AG04449 (cell line): Measurements from ENCODE around the gene CACNB2.

Source experiments
- CTCF ChIA-PET: fragments of 350-600 bp; formaldehyde crosslinking; extraction: SDS; loops from one replicate; lab custom pipeline; 2021; ENCODE audit warnings: antibody characterized with exemption; lab: Yijun Ruan, JAX
- POLR2A ChIA-PET: fragments of 400-600, 350-600 bp; formaldehyde crosslinking; extraction: SDS; loops from one replicate; lab custom pipeline; 2020; ENCODE audit warnings: antibody characterized with exemption, inconsistent platforms; lab: Yijun Ruan, JAX
- DNase-seq: peaks from one replicate; pipeline ENCODE4 v3.0.0-alpha.2; 2010; ENCODE audit warnings: low read depth, low spot score
- H3K4me3 ChIP-seq: 2 replicates; pipeline ENCODE4 v1.5.1; 2011; ENCODE audit warnings: low read depth, mild to moderate bottlenecking, control low read depth, low read length
- CTCF ChIP-seq: IDR thresholded peaks from one replicate; pipeline ENCODE4 v1.5.1; 2011; ENCODE audit warnings: mild to moderate bottlenecking, moderate library complexity, low read length, control low read depth, inconsistent platforms; ENCODE audit not compliant: insufficient read depth; ENCODE audit errors: missing control alignments

The CACNB2 gene

GRCh38 chr10:18217577-18217976 is 77.4 kb downstream of the CACNB2 start:
- TF ChIP-seq CTCF = no peak
- ChIA-PET POLR2A (no interaction called here), CTCF (interaction anchor here (1.2 to 8.9 kb wide), 9 partner anchors 8 to 609 kb away, joined by 3 to 143 read pairs (median 8); no protein-coding TSS in a partner anchor)
- DNase-seq = no peak
- no peak overlapping the region for H3K4me3 ChIP-seq

GRCh38 chr10:18219146-18219545 is 78.9 kb downstream of the CACNB2 start:
- no peak for TF ChIP-seq CTCF
- H3K4me3 ChIP-seq = no peak overlapping the region
- ChIA-PET POLR2A (no interaction called here), CTCF (interaction anchor here (0.9 to 1.4 kb wide), 2 partner anchors 309 to 372 kb away, joined by 3 to 6 read pairs; no protein-coding TSS in a partner anchor)
- no peak for DNase-seq

GRCh38 chr10:18221123-18221522 is 80.9 kb downstream of the CACNB2 start:
- ChIA-PET POLR2A (no interaction called here), CTCF (no interaction called here)
- no peak for DNase-seq
- H3K4me3 ChIP-seq = no peak overlapping the region
- TF ChIP-seq CTCF = no peak

- no peak for TF ChIP-seq CTCF
- CTCF ChIA-PET = no interaction called here
- POLR2A ChIA-PET = no interaction called here
- no peak for DNase-seq
- no peak overlapping the region for H3K4me3 ChIP-seq
These were observed 81.7 kb downstream of the CACNB2 start for GRCh38 chr10:18221882-18222281.

- TF ChIP-seq CTCF = no peak
- ChIA-PET POLR2A (no interaction called here), CTCF (no interaction called here)
- H3K4me3 ChIP-seq = no peak overlapping the region
- no peak for DNase-seq
These were observed 82.6 kb downstream of the CACNB2 start for GRCh38 chr10:18222866-18223265.

- CTCF ChIA-PET = no interaction called here
- POLR2A ChIA-PET = no interaction called here
These were observed 83.7 kb downstream of the CACNB2 start for GRCh38 chr10:18223898-18224297.

More at GRCh38 chr10:18223898-18224297, 83.7 kb downstream of the CACNB2 start:
- no peak for TF ChIP-seq CTCF
- H3K4me3 ChIP-seq = no peak overlapping the region
- no peak for DNase-seq
